A549 (cell line): Measurements from ENCODE around the gene C1orf21. TPM values are rescaled to one million over a fixed set of nuclear protein-coding genes. Genes with fewer than 3 reads are reported as not detected.

Experiments
- ATAC-seq, 2 experiments: fragments of 200-7000 bp in 1 of 2; fragments of >200 bp in 1 of 2; cut with Nextera tagmentation in 1 of 2; cut with Tn5 transposase in 1 of 2; 3 replicates each; pipeline versions ENCODE4 v1.8.0 to v1.9.1; 2018 to 2020; ENCODE audit warnings: mild to moderate bottlenecking in 1 of 2, moderate library complexity in 1 of 2
- CTCF ChIA-PET: fragments of 300-600 bp; sonication (Branson Sonifier 250); formaldehyde crosslinking; extraction: SDS; loops from one replicate; lab custom pipeline; 2021; ENCODE audit warnings: antibody characterized with exemption, inconsistent platforms; lab: Yijun Ruan, JAX
- POLR2A ChIA-PET: fragments of 350-600 bp; formaldehyde crosslinking; extraction: SDS; loops from one replicate; lab custom pipeline; 2021; ENCODE audit warnings: antibody characterized with exemption, inconsistent platforms; lab: Yijun Ruan, JAX
- DNase-seq, 2 experiments: peaks; one replicate each; pipeline versions ENCODE4 v3.0.0 to v3.0.0-alpha.2; 2011 to 2016; ENCODE audit warnings: low read depth in 1 of 2, low spot score in 1 of 2
- FAIRE-seq: peaks from 2 replicates; lab custom pipeline; 2011; peaks lifted over from hg19 to GRCh38; lab: Jason Lieb, UNC
- H3K27ac ChIP-seq, 2 experiments: fragments of >200 bp; sonication (Bioruptor Twin); formaldehyde crosslinking; 3 replicates each; pipeline ENCODE4 v1.5.1; 2016 to 2017
- H3K4me1 ChIP-seq: fragments of >200 bp; sonication (Bioruptor Twin); formaldehyde crosslinking; 3 replicates; pipeline ENCODE4 v1.6.1; 2016
- H3K4me2 ChIP-seq: fragments of >200 bp; sonication (Bioruptor Twin); formaldehyde crosslinking; 3 replicates; pipeline ENCODE4 v1.6.1; 2016
- H3K4me3 ChIP-seq: fragments of >200 bp; sonication (Bioruptor Twin); formaldehyde crosslinking; 3 replicates; pipeline ENCODE4 v1.5.1; 2016
- H3K9me3 ChIP-seq: fragments of >200 bp; sonication (Bioruptor Twin); formaldehyde crosslinking; 3 replicates; pipeline ENCODE4 v1.6.1; 2016
- CBX2 ChIP-seq: fragments of 200-600 bp; sonication (generic); IDR thresholded peaks from 2 replicates; pipeline ENCODE4 v1.6.1; 2016; ENCODE audit warnings: low read depth, mild to moderate bottlenecking, borderline replicate concordance
- CBX8 ChIP-seq: fragments of 200-600 bp; sonication (generic); IDR thresholded peaks from 2 replicates; pipeline ENCODE4 v1.6.1; 2016
- CEBPB ChIP-seq, 2 experiments: fragments of >200 bp in 1 of 2; sonication (Bioruptor Twin) in 1 of 2; formaldehyde crosslinking in 1 of 2; IDR thresholded peaks; 2 replicates each; pipeline ENCODE4 v1.6.1; 2012 to 2016
- CHD4 ChIP-seq: fragments of 200-600 bp; sonication (generic); IDR thresholded peaks from 2 replicates; pipeline ENCODE4 v1.6.1; 2016; ENCODE audit warnings: antibody characterized with exemption, mild to moderate bottlenecking, borderline replicate concordance
- EHF ChIP-seq: fragments of 250-450 bp; sonication (Bioruptor Pico); IDR thresholded peaks from 2 replicates; pipeline ENCODE4 v1.5.0; 2020; ENCODE audit warnings: mild to moderate bottlenecking
- EHMT2 ChIP-seq: fragments of 200-600 bp; sonication (generic); IDR thresholded peaks from 2 replicates; pipeline ENCODE4 v1.6.1; 2016; ENCODE audit warnings: antibody characterized with exemption, low read depth, mild to moderate bottlenecking, moderate library complexity
- FOXS1 ChIP-seq: fragments of 250-450 bp; sonication (Bioruptor Pico); IDR thresholded peaks from 2 replicates; pipeline ENCODE4 v1.5.0; 2020; ENCODE audit warnings: mild to moderate bottlenecking, moderate library complexity
- GATA3 ChIP-seq: IDR thresholded peaks from 2 replicates; pipeline ENCODE4 v1.6.1; 2012; ENCODE audit warnings: borderline replicate concordance
- HDAC2 ChIP-seq: fragments of 200-600 bp; sonication (generic); IDR thresholded peaks from 2 replicates; pipeline ENCODE4 v1.6.1; 2016
- HEYL ChIP-seq: fragments of 250-450 bp; sonication (Bioruptor Pico); IDR thresholded peaks from 2 replicates; pipeline ENCODE4 v1.8.0; 2021; ENCODE audit warnings: mild to moderate bottlenecking, moderate library complexity
- HOXA7 ChIP-seq: fragments of 250-450 bp; sonication (Bioruptor Pico); IDR thresholded peaks from 2 replicates; pipeline ENCODE4 v1.5.0; 2020; ENCODE audit warnings: mild to moderate bottlenecking, moderate library complexity
- HOXB13 ChIP-seq: fragments of 250-450 bp; sonication (Bioruptor Pico); IDR thresholded peaks from 2 replicates; pipeline ENCODE4 v1.5.0; 2020; ENCODE audit warnings: low read depth, mild to moderate bottlenecking, moderate library complexity
- KDM1A ChIP-seq: fragments of 200-600 bp; sonication (generic); IDR thresholded peaks from 2 replicates; pipeline ENCODE4 v1.6.1; 2016; ENCODE audit warnings: low read depth, mild to moderate bottlenecking
- NFE2L2 ChIP-seq: fragments of 150-350 bp; conservative IDR thresholded peaks from 2 replicates; pipeline ENCODE4 v1.6.1; 2014; ENCODE audit warnings: low read length
- PHF8 ChIP-seq: fragments of 200-600 bp; sonication (generic); IDR thresholded peaks from 2 replicates; pipeline ENCODE4 v1.6.1; 2016; ENCODE audit warnings: low read depth, mild to moderate bottlenecking, antibody characterized with exemption, moderate library complexity, borderline replicate concordance
- POLR2AphosphoS2 ChIP-seq: conservative IDR thresholded peaks from 2 replicates; pipeline ENCODE4 v1.6.1; 2012; ENCODE audit warnings: low read length, improper control_type of control experiment, inconsistent platforms
- RAD21 ChIP-seq, 2 experiments: fragments of >200 bp in 1 of 2; sonication (Bioruptor Twin) in 1 of 2; formaldehyde crosslinking in 1 of 2; IDR thresholded peaks in 1 of 2; conservative IDR thresholded peaks in 1 of 2; 2 replicates in 1 of 2; 3 replicates in 1 of 2; pipeline ENCODE4 v1.6.1; 2012 to 2018; ENCODE audit warnings: inconsistent platforms in 1 of 2
- RFX5 ChIP-seq: fragments of 450-650 bp; IDR thresholded peaks from 2 replicates; pipeline ENCODE4 v1.7.1; 2014; ENCODE audit warnings: antibody characterized with exemption, mild to moderate bottlenecking, moderate library complexity
- TFCP2L1 ChIP-seq: fragments of 250-450 bp; sonication (Bioruptor Pico); IDR thresholded peaks from 2 replicates; pipeline ENCODE4 v1.5.0; 2021; ENCODE audit warnings: mild to moderate bottlenecking
- ZFP36 ChIP-seq: fragments of 450-650 bp; IDR thresholded peaks from 2 replicates; pipeline ENCODE4 v1.6.1; 2014; ENCODE audit warnings: borderline replicate concordance; ENCODE audit not compliant: partially characterized antibody
- WGBS: methylation state at CpG from one replicate; pipeline ENCODE4 v1.1.6; 2017; ENCODE audit errors: missing lambda C conversion rate; 5-methylcytosine and 5-hydroxymethylcytosine counted together
- polyA plus RNA-seq, 4 experiments: library from polyadenylated mRNA; depleted of rRNA in 3 of 4; stranded (reverse); fragments of >200 nt; fragmentation: RNase III in 1 of 4; extraction: RNeasy Plus Mini Kit Qiagen cat#74134 plus additional on column Dnase treatment in 1 of 4; gene quantifications; 2 replicates in 3 of 4; 3 replicates in 1 of 4; pipeline ENCODE4 v1.2.3, GENCODE V29; 2011 to 2017
- TF ChIP-seq, protein P1 (sequence below): fragments of >200 bp; sonication (Bioruptor Twin); formaldehyde crosslinking; IDR thresholded peaks from 3 replicates; pipeline ENCODE4 v1.6.1; 2016
- TF ChIP-seq, protein P2 (sequence below): IDR thresholded peaks from 2 replicates; pipeline ENCODE4 v1.6.1; 2012; ENCODE audit warnings: low read depth, borderline replicate concordance
- TF ChIP-seq, protein P3 (sequence below): IDR thresholded peaks from 2 replicates; pipeline ENCODE4 v1.6.1; 2012
- TF ChIP-seq, protein P4 (sequence below): fragments of >200 bp; sonication (Bioruptor Twin); formaldehyde crosslinking; IDR thresholded peaks from 3 replicates; pipeline ENCODE4 v1.5.1; 2016
- TF ChIP-seq, protein P5 (sequence below): fragments of 450-650 bp; IDR thresholded peaks from 2 replicates; pipeline ENCODE4 v1.6.1; 2014; ENCODE audit warnings: antibody characterized with exemption
- TF ChIP-seq, protein P6 (sequence below): fragments of 250-450 bp; sonication (Bioruptor Pico); IDR thresholded peaks from 2 replicates; pipeline ENCODE4 v1.5.0; 2020; ENCODE audit warnings: low read depth, mild to moderate bottlenecking, moderate library complexity
- TF ChIP-seq, protein P7 (sequence below): fragments of 150-350 bp; IDR thresholded peaks from 2 replicates; pipeline ENCODE4 v1.6.1; 2014; ENCODE audit warnings: low read depth, mild to moderate bottlenecking, low read length
- TF ChIP-seq, protein P8 (sequence below): fragments of 250-450 bp; sonication (Bioruptor Pico); IDR thresholded peaks from 2 replicates; pipeline ENCODE4 v1.5.0; 2021; ENCODE audit warnings: mild to moderate bottlenecking, moderate library complexity, borderline replicate concordance

Gene C1orf21
- polyA plus RNA-seq, 2 of the 4 experiments (the other 2 are of a cell fraction) = 11.4 to 11.6 TPM

DNA sequence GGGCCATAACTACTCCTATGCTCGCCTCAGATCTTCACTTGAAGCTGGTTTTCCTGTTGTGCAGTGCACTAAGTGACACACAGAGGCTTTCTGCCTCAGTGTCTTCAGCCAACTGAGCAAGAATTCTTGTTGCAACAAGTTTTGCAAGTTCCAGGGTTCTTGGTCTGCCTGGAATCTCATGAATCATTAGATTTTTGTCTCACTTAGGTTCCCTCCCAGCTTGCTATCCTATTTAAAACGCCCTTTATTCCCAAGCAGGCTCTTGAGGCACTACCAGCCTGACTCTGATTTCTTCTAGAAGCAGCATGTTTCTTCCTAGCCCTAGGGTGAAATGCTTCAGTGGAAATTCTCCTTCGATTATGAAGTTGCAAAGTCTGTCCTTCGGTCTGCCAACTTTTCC is 158.8 kb downstream of the C1orf21 start (continued):
- TF ChIP-seq, protein P1, sequence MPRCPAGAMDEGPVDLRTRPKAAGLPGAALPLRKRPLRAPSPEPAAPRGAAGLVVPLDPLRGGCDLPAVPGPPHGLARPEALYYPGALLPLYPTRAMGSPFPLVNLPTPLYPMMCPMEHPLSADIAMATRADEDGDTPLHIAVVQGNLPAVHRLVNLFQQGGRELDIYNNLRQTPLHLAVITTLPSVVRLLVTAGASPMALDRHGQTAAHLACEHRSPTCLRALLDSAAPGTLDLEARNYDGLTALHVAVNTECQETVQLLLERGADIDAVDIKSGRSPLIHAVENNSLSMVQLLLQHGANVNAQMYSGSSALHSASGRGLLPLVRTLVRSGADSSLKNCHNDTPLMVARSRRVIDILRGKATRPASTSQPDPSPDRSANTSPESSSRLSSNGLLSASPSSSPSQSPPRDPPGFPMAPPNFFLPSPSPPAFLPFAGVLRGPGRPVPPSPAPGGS = no peak
- no peak for TF ChIP-seq RAD21 (conservative IDR thresholded peaks at IDR 0.05 in 1 of 2, IDR thresholded peaks at IDR 0.05 in 1 of 2)
- TF ChIP-seq, protein P2, sequence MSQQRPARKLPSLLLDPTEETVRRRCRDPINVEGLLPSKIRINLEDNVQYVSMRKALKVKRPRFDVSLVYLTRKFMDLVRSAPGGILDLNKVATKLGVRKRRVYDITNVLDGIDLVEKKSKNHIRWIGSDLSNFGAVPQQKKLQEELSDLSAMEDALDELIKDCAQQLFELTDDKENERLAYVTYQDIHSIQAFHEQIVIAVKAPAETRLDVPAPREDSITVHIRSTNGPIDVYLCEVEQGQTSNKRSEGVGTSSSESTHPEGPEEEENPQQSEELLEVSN = no peak
- no peak for TF ChIP-seq TFCP2L1 (CRISPR knock-in tag)
- TF ChIP-seq, protein P3, sequence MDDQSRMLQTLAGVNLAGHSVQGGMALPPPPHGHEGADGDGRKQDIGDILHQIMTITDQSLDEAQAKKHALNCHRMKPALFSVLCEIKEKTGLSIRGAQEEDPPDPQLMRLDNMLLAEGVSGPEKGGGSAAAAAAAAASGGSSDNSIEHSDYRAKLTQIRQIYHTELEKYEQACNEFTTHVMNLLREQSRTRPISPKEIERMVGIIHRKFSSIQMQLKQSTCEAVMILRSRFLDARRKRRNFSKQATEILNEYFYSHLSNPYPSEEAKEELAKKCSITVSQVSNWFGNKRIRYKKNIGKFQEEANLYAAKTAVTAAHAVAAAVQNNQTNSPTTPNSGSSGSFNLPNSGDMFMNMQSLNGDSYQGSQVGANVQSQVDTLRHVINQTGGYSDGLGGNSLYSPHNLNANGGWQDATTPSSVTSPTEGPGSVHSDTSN = no peak

DNA sequence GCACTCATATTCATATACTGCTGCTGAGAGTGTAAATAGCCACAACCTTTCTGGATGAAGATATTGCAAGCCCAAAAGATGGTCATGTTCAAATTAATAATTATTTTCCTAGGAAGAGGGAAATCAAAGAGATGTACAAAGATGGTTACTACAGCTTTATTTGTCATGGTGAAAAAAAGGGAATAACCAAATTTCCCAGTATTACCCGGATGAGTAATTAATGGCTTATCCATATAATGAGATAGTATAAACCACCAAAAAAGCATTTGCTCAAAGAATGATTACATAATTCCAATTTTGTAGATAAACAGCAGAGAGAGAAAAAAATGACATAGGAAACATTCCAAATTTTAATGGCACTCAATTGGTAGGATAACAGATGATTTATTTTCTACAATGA is 165.6 kb downstream of the C1orf21 start:
- CTCF ChIA-PET = no interaction called here
- no peak for FAIRE-seq

DNA sequence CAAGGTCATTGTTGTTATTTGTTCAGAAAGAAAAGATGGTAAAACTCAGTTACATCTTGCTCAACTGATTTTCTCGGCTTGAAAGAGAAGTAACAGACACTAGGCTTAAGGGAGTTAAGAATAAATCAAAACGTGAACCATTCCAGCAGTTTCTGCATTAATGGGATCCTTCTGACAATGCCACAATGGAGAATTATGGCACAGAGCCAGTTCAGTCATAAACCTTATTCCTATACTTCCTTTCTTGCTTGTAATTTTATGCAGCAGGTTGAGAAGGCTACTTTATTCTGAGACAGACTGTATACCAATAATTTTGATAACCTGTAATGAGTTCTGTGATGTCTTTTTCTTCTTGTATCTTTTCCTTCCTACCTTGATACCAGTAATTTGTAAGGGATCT is 167.0 kb downstream of the C1orf21 start:
- whole genome bisulfite sequencing = 16% methylated on average over 2 of the region's 2 CpGs
- POLR2A ChIA-PET = no interaction called here
- ATAC-seq = no peak
- FAIRE-seq = peak; percentile 13
- H3K4me2 ChIP-seq = no peak overlapping the region
- CTCF ChIA-PET = no interaction called here
- H3K4me3 ChIP-seq = no peak overlapping the region
- peaks cover 6% of the 10 kb centered on the region; the same call in 1 of the 3 replicates for H3K4me1 ChIP-seq
- H3K27ac ChIP-seq = no peak overlapping the region
- no peaks in the 10 kb centered on the region for H3K9me3 ChIP-seq
- no peak for DNase-seq
- TF ChIP-seq RFX5 (no peak), CBX8 (no peak), GATA3 (no peak), KDM1A (no peak), CHD4 (no peak), HOXA7 (CRISPR knock-in tag) (no peak), EHMT2 (no peak)
- TF ChIP-seq, protein P4, sequence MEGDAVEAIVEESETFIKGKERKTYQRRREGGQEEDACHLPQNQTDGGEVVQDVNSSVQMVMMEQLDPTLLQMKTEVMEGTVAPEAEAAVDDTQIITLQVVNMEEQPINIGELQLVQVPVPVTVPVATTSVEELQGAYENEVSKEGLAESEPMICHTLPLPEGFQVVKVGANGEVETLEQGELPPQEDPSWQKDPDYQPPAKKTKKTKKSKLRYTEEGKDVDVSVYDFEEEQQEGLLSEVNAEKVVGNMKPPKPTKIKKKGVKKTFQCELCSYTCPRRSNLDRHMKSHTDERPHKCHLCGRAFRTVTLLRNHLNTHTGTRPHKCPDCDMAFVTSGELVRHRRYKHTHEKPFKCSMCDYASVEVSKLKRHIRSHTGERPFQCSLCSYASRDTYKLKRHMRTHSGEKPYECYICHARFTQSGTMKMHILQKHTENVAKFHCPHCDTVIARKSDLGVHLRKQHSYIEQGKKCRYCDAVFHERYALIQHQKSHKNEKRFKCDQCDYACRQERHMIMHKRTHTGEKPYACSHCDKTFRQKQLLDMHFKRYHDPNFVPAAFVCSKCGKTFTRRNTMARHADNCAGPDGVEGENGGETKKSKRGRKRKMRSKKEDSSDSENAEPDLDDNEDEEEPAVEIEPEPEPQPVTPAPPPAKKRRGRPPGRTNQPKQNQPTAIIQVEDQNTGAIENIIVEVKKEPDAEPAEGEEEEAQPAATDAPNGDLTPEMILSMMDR = no peak
- TF ChIP-seq, protein P5, sequence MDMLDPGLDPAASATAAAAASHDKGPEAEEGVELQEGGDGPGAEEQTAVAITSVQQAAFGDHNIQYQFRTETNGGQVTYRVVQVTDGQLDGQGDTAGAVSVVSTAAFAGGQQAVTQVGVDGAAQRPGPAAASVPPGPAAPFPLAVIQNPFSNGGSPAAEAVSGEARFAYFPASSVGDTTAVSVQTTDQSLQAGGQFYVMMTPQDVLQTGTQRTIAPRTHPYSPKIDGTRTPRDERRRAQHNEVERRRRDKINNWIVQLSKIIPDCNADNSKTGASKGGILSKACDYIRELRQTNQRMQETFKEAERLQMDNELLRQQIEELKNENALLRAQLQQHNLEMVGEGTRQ = no peak
- TF ChIP-seq, protein P6, sequence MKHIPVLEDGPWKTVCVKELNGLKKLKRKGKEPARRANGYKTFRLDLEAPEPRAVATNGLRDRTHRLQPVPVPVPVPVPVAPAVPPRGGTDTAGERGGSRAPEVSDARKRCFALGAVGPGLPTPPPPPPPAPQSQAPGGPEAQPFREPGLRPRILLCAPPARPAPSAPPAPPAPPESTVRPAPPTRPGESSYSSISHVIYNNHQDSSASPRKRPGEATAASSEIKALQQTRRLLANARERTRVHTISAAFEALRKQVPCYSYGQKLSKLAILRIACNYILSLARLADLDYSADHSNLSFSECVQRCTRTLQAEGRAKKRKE (CRISPR knock-in tag) = no peak

More for the DNA sequence above, 165.6 kb downstream of the C1orf21 start:
- ATAC-seq = no peak
- Histone ChIP-seq H3K4me1 (peaks cover 6% of the 10 kb centered on the region; the same call in 1 of the 3 replicates), H3K4me3 (no peak overlapping the region), H3K4me2 (no peak overlapping the region), H3K27ac (no peak overlapping the region), H3K9me3 (no peaks in the 10 kb centered on the region)
- no peak for DNase-seq
- WGBS = 68% methylated on average over 1 of the region's 1 CpG
- TF ChIP-seq, protein P7, sequence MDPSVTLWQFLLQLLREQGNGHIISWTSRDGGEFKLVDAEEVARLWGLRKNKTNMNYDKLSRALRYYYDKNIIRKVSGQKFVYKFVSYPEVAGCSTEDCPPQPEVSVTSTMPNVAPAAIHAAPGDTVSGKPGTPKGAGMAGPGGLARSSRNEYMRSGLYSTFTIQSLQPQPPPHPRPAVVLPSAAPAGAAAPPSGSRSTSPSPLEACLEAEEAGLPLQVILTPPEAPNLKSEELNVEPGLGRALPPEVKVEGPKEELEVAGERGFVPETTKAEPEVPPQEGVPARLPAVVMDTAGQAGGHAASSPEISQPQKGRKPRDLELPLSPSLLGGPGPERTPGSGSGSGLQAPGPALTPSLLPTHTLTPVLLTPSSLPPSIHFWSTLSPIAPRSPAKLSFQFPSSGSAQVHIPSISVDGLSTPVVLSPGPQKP = no peak
- TF ChIP-seq CEBPB (IDR thresholded peaks at IDR 0.05) (no peak), PHF8 (no peak), POLR2AphosphoS2 (no peak), NFE2L2 (no peak), GATA3 (no peak), CBX2 (no peak), FOXS1 (CRISPR knock-in tag) (no peak), EHMT2 (no peak), HDAC2 (no peak), HOXB13 (no peak), HEYL (CRISPR knock-in tag) (no peak), ZFP36 (no peak), RFX5 (no peak), HOXA7 (CRISPR knock-in tag) (no peak), EHF (CRISPR knock-in tag) (no peak)
- TF ChIP-seq, protein P8, sequence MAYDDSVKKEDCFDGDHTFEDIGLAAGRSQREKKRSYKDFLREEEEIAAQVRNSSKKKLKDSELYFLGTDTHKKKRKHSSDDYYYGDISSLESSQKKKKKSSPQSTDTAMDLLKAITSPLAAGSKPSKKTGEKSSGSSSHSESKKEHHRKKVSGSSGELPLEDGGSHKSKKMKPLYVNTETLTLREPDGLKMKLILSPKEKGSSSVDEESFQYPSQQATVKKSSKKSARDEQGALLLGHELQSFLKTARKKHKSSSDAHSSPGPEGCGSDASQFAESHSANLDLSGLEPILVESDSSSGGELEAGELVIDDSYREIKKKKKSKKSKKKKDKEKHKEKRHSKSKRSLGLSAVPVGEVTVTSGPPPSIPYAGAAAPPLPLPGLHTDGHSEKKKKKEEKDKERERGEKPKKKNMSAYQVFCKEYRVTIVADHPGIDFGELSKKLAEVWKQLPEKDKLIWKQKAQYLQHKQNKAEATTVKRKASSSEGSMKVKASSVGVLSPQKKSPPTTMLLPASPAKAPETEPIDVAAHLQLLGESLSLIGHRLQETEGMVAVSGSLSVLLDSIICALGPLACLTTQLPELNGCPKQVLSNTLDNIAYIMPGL (CRISPR knock-in tag) = no peak
- TF ChIP-seq, protein P5 = no peak
- POLR2A ChIA-PET = no interaction called here
